NT2/D1 (cell line): Measurements from ENCODE around the gene GAB3.
A peak's percentile ranks its signal among the peaks of the same experiment; 100 is the strongest.
"Not testable (repeated sequence)": the region's sequence is repeated elsewhere in the genome, so short reads cannot be mapped to it uniquely, and the experiment has no call there.

ENCODE experiments used
- DNase-seq: peaks from one replicate; pipeline ENCODE4 v3.0.0-alpha.2; 2011; ENCODE audit warnings: low read depth, low spot score
- H3K27me3 ChIP-seq: 2 replicates; pipeline ENCODE4 v1.6.0; 2011; ENCODE audit warnings: mild to moderate bottlenecking; ENCODE audit not compliant: insufficient read length, insufficient read depth
- H3K36me3 ChIP-seq: 2 replicates; pipeline ENCODE4 v1.6.1; 2011; ENCODE audit warnings: mild to moderate bottlenecking, low read length, mixed read lengths; ENCODE audit not compliant: insufficient read depth, insufficient read length
- H3K4me1 ChIP-seq: 2 replicates; pipeline ENCODE4 v1.5.1; 2011; ENCODE audit not compliant: insufficient read depth, insufficient read length
- H3K4me3 ChIP-seq: 2 replicates; pipeline ENCODE4 v1.5.1; 2011; ENCODE audit warnings: low read depth; ENCODE audit not compliant: insufficient read length
- H3K9ac ChIP-seq: 2 replicates; pipeline ENCODE4 v1.6.0; 2011; ENCODE audit warnings: low read depth; ENCODE audit not compliant: insufficient read length
- H3K9me3 ChIP-seq: 2 replicates; pipeline ENCODE4 v1.5.1; 2011; ENCODE audit warnings: mild to moderate bottlenecking, low read length; ENCODE audit not compliant: insufficient read depth
- SUZ12 ChIP-seq: IDR thresholded peaks from 2 replicates; pipeline ENCODE4 v1.6.1; 2011; ENCODE audit not compliant: insufficient read length, insufficient read depth; ENCODE audit errors: extremely low read depth
- YY1 ChIP-seq: IDR thresholded peaks from 2 replicates; pipeline ENCODE4 v1.6.1; 2011; ENCODE audit not compliant: insufficient read length, insufficient read depth
- ZNF274 ChIP-seq: IDR thresholded peaks from 2 replicates; pipeline ENCODE4 v1.6.1; 2011; ENCODE audit warnings: mild to moderate bottlenecking, low read depth, low read length

GAB3 gene

DNA sequence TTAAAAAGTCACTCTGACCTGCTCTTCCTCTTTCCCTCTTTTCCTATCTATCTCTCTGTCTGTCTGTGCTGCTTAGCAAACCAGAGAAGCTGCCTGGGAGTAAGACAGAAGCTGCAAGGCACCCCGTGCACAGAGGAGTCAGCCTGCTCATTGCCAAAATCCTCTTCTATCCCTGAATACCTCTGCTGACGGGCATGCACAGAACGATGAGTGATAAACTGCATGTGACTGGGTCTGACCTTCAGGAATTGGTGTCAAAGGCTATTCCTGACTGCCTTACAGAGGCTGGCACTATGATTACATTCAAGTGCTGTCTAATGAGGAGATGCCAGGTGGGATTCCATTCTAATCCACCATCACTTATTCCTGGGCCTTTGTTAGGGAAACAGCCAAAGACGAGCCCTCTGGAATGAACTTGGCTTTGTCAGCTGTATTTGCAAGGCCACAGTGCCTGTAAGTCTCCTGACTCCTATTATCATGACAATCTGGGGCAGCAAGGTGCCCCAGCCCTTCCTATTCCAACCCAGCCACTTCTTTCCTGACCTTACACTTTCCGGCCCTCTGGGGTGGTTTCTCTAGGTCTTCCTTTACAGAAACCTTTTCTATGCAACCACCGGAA, 52.1 kb downstream of the GAB3 start:
- Histone ChIP-seq H3K4me3 (no peak overlapping the region), H3K9ac (no peak overlapping the region), H3K36me3 (no peaks in the 10 kb centered on the region), H3K27me3 (no peaks in the 10 kb centered on the region), H3K9me3 (no peaks in the 10 kb centered on the region), H3K4me1 (no peaks in the 10 kb centered on the region)
- peak; percentile 35 for DNase-seq
- no peak for TF ChIP-seq YY1
- TF ChIP-seq ZNF274: no peak
- TF ChIP-seq SUZ12: no peak

DNA sequence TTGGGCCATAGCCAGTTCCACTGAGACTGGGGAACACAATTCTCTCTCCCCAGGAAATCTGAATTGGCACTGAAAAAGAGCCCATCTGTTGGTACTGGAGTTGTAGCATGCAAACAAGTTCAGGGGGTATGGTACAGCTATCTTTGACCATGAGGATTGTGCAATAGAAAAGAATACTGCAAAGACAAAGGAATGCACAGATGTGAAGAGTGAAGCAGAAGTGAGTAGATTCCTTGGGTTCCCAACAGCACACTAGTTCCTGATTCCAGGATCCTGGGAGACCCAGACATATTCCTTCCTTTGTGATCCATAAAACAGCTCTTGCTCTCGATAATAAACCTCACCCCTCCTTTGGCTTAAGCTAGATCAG, 54.2 kb downstream of the GAB3 start:
- no peak for DNase-seq
- H3K27me3 ChIP-seq: no peaks in the 10 kb centered on the region
- no peak overlapping the region for H3K4me3 ChIP-seq
- no peaks in the 10 kb centered on the region for H3K36me3 ChIP-seq
- H3K4me1 ChIP-seq: no peaks in the 10 kb centered on the region
- H3K9me3 ChIP-seq: no peaks in the 10 kb centered on the region
- H3K9ac ChIP-seq: no peak overlapping the region
- TF ChIP-seq SUZ12: no peak
- TF ChIP-seq ZNF274: no peak
- TF ChIP-seq YY1: no peak

DNA sequence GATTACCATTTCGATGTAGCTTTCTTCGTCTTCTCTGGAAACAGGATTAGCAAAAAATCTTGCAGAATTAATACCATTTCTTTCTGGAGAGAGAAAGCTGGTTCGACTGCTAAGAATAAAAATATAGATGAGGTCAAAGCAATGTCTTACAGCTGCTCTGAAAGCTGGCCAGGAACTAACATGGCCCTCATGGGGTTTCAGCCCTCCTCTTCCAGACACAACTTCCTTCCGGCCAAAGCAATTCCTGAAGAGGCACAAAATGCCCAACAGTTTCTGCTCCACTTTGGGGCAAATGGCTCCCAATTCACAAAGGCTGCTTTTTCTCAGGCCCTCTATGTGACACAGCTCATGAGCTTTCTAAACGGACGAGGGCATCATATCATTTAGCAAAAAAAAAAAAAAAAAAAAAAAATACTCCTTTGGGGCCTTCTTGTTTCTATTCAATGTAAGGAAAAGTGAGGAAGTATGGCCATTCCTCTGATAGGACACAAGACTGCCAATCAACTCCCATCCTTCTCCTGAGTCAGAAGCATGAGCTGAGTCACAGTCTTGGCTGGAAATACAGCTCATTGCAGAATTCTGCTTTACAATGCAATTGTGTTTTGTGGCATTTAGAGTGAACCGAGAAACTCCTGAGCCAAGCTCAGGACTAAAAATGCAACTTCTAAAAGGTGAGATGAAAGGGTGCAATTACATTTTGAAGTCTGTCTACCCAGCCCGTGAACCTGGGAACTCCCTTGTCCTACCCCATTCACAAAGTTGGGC, 54.8 kb downstream of the GAB3 start:
- Histone ChIP-seq H3K36me3 (no peaks in the 10 kb centered on the region), H3K4me3 (no peak overlapping the region)
- no peak for DNase-seq

DNA sequence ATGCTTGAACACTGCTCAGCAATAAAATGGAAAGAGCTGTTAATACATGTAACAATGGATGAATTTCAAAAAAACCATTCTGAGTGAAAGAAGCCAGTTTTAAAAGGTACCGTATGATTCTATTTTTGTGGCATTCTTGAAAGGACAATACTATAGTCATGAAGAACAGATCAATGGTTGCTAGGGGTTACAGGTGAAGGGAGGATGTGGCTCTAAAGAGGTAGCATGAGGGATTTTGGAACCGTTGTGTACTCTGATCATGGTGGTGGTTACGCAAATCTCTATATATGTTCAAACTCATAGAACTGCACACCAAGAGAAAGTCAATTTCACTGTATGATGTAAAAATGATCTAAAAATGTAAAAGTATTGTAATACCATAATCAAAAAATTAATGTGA, 57.5 kb downstream of the GAB3 start:
- Histone ChIP-seq H3K9ac (no peak overlapping the region), H3K27me3 (no peaks in the 10 kb centered on the region), H3K9me3 (no peaks in the 10 kb centered on the region), H3K4me1 (no peaks in the 10 kb centered on the region), H3K36me3 (no peaks in the 10 kb centered on the region), H3K4me3 (no peak overlapping the region)
- no peak for DNase-seq
- TF ChIP-seq YY1 (no peak), SUZ12 (no peak), ZNF274 (no peak)

More for the DNA sequence above, 54.8 kb downstream of the GAB3 start:
- Histone ChIP-seq H3K27me3 (no peaks in the 10 kb centered on the region), H3K9ac (no peak overlapping the region), H3K9me3 (no peaks in the 10 kb centered on the region), H3K4me1 (no peaks in the 10 kb centered on the region)
- no peak for TF ChIP-seq SUZ12
- no peak for TF ChIP-seq ZNF274
- TF ChIP-seq YY1: no peak

DNA sequence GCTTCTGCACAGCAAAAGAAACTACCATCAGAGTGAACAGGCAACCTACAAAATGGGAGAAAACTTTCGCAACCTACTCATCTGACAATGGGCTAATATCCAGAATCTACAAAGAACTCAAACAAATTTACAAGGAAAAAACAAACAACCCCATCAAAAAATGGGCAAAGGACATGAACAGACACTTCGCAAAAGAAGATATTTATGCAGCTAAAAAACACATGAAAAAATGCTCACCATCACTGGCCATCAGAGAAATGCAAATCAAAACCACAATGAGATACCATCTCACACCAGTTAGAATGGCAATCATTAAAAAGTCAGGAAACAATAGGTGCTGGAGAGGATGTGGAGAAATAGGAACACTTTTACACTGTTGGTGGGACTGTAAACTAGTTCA, 60.4 kb downstream of the GAB3 start:
- not testable (repeated sequence) for H3K4me3 ChIP-seq, H3K27me3 ChIP-seq, DNase-seq, H3K4me1 ChIP-seq, H3K36me3 ChIP-seq, H3K9me3 ChIP-seq, H3K9ac ChIP-seq

DNA sequence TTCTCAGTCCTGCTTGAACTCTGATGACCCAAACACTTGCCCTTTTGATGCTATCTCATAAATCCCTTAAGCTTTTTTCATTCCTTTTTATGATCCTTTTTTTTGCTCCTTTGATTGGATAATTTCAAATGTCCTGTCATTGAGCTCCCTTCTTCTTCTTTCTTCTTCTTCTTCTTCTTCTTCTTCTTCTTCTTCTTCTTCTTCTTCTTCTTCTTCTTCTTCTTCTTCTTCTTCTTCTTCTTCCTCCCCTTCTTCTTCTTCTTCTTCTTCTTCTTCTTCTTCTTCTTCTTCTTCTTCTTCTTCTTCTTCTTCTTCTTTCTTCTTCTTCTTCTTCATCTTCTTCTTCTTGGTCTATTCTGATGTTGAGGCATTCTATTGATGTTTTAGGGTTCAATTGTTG, 78.8 kb downstream of the GAB3 start:
- not testable (repeated sequence) for H3K4me1 ChIP-seq, H3K9ac ChIP-seq, H3K36me3 ChIP-seq, H3K9me3 ChIP-seq, H3K4me3 ChIP-seq, DNase-seq, H3K27me3 ChIP-seq

DNA sequence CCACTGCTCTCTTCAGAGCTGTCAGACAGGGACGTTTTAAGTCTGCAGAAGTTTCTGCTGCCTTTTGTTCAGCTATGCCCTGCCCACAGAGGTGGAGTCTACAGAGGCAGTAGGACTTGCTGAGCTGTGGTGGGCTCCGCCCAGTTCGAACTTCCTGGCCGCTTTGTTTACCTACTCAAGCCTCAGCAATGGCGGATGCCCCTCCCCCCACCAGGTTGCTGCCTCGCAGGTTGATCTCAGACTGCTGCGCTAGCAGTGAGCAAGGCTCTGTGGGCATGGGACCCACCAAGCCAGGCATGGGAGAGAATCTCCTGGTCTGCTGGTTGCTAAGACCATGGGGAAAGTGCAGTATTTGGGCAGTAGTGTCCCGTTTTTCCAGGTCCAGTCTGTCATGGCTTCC, 80.0 kb downstream of the GAB3 start:
- H3K9ac ChIP-seq, H3K27me3 ChIP-seq, H3K36me3 ChIP-seq, H3K4me3 ChIP-seq, H3K9me3 ChIP-seq, DNase-seq, H3K4me1 ChIP-seq: not testable (repeated sequence)

DNA sequence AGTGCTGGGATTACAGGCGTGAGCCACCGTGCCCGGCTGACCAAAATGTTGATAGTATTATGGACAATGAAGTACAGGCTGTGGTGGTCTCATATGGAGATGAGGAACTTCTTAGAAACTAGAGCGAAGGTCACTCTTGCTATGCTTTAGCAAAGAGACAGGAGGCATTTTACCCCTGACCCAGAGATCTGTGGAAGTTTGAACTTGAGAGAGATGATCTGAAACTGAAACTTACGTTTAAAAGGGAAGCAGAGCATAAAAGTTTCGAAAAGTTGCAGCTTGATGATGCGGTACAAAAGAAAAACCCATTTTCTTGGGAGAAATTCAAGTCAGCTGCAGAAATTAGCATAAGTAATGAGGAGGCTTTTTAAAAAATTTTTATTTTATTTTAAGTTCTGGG, 89.0 kb downstream of the GAB3 start:
- TF ChIP-seq ZNF274 (no peak), SUZ12 (no peak), YY1 (no peak)
- Histone ChIP-seq H3K4me3 (no peak overlapping the region), H3K27me3 (no peaks in the 10 kb centered on the region), H3K9ac (no peak overlapping the region), H3K4me1 (no peaks in the 10 kb centered on the region), H3K9me3 (0 out of 2 replicates have a peak, but pooled peaks cover 9% of the 10 kb centered on the region), H3K36me3 (no peaks in the 10 kb centered on the region)
- no peak for DNase-seq
